Parietal lobe (tissue), 1 donor: ENCODE measurements around the gene MAFB. TPM values are rescaled to one million over a fixed set of nuclear protein-coding genes. Genes with fewer than 3 reads are reported as not detected.

Source experiments
- total RNA-seq: library from RNA; depleted of rRNA; stranded (reverse); fragments of >200 nt; gene quantifications from one replicate; pipeline ENCODE4 v1.2.3, GENCODE V29; 2014

MAFB gene
- total RNA-seq = 9.4 TPM

GRCh38 chr20:40689100-40689942 is at the start of gene MAFB:
Gene MAFB (minus strand): TSS chr20:40689236. CDS start chr20:40688850, 386 bp downstream.

